ENCODE data around the gene TSPAN7. TPM values are rescaled to one million over a fixed set of nuclear protein-coding genes. Genes with fewer than 3 reads are reported as not detected.

The TSPAN7 gene
- total RNA-seq (2022) (not detected in 2 replicates), Bru-seq, nascent RNA (not detected), BruChase-seq, experiment 1, labeled RNA remaining after a 6-hour chase (percentile 25 among the genes with signal in this experiment), BruChase-seq, experiment 2, labeled RNA remaining after a 2-hour chase (percentile 34 among the genes with signal in this experiment)
- long read RNA-seq, partial matches to known transcripts, result 0 of 1 reads
- long read RNA-seq, other reads (novel, unspliced or antisense), result 0 of 1 reads

GRCh38 chrX:38561126-38561868 lies at the start of gene TSPAN7:
TSS of gene TSPAN7 (plus strand) at chrX:38561542. CDS start at chrX:38561547, 5 bp downstream.
- no TSS peak for BruUV-seq (replicated peaks)
- intact Hi-C loops (cut with micrococcal nuclease), result no loop called here
- peak; percentile 53 for DNase-seq (ENCODE audit: unreplicated experiment)
- Mint-ChIP-seq H3K36me3 (ENCODE audit: insufficient read depth, unreplicated experiment) (no peaks in the 10 kb centered on the region), H3K4me1 (ENCODE audit: insufficient read depth, unreplicated experiment) (peaks cover 6% of the 10 kb centered on the region), H3K27me3 (ENCODE audit: insufficient read depth, unreplicated experiment) (peaks cover 23% of the 10 kb centered on the region), H3K4me3 (ENCODE audit: unreplicated experiment) (peak within 1 kb of the TSS; percentile 76), H3K9me3 (ENCODE audit: unreplicated experiment) (no peaks in the 10 kb centered on the region), H3K27ac (ENCODE audit: low read depth, unreplicated experiment) (no peak within 1 kb of the TSS)
- CTCF ChIA-PET, result interaction anchor here (0.6 to 1.0 kb wide), 3 partner anchors 9 to 93 kb away, joined by 3 to 4 read pairs (median 4); no protein-coding TSS in a partner anchor
- POLR2A ChIA-PET, result interaction anchor here (0.7 kb wide), 1 partner anchor 12 kb away, joined by 4 read pairs; no protein-coding TSS in a partner anchor
- TF ChIP-seq CTCF (IDR thresholded peaks at IDR 0.05; ENCODE audit: unreplicated experiment), result no peak

- CTCF ChIA-PET, result interaction anchor here (0.6 kb wide), 1 partner anchor 280 kb away, joined by 3 read pairs; no protein-coding TSS in a partner anchor
These were observed 48.1 kb upstream of the TSPAN7 start for GRCh38 chrX:38513112-38513742.

GRCh38 chrX:38514016-38514854 lies 47.1 kb upstream of the TSPAN7 start:
- BruUV-seq (replicated peaks), result no TSS peak
- no peaks in the 10 kb centered on the region for H3K4me1 Mint-ChIP-seq (ENCODE audit: insufficient read depth, unreplicated experiment)
- no peak for DNase-seq (ENCODE audit: unreplicated experiment)
- POLR2A ChIA-PET, result interaction anchor here (1.2 kb wide), 1 partner anchor 30 kb away, joined by 3 read pairs; no protein-coding TSS in a partner anchor
- intact Hi-C loops (cut with micrococcal nuclease), result no loop called here
- TF ChIP-seq CTCF (IDR thresholded peaks at IDR 0.05; ENCODE audit: unreplicated experiment), result no peak
- H3K4me3 Mint-ChIP-seq (ENCODE audit: unreplicated experiment), result no peak overlapping the region
- CTCF ChIA-PET, result interaction anchor here (0.7 kb wide), 1 partner anchor 22 kb away, joined by 4 read pairs; no protein-coding TSS in a partner anchor
- no peaks in the 10 kb centered on the region for H3K36me3 Mint-ChIP-seq (ENCODE audit: insufficient read depth, unreplicated experiment)
- H3K9me3 Mint-ChIP-seq (ENCODE audit: unreplicated experiment), result no peaks in the 10 kb centered on the region
- peaks cover 32% of the 10 kb centered on the region for H3K27me3 Mint-ChIP-seq (ENCODE audit: insufficient read depth, unreplicated experiment)
- H3K27ac Mint-ChIP-seq (ENCODE audit: low read depth, unreplicated experiment), result no peak overlapping the region

More at GRCh38 chrX:38513112-38513742, 48.1 kb upstream of the TSPAN7 start:
- no peak overlapping the region for H3K4me3 Mint-ChIP-seq (ENCODE audit: unreplicated experiment)
- no peaks in the 10 kb centered on the region for H3K9me3 Mint-ChIP-seq (ENCODE audit: unreplicated experiment)
- intact Hi-C loops (cut with micrococcal nuclease), result no loop called here
- no peaks in the 10 kb centered on the region for H3K36me3 Mint-ChIP-seq (ENCODE audit: insufficient read depth, unreplicated experiment)
- no peaks in the 10 kb centered on the region for H3K4me1 Mint-ChIP-seq (ENCODE audit: insufficient read depth, unreplicated experiment)
- H3K27me3 Mint-ChIP-seq (ENCODE audit: insufficient read depth, unreplicated experiment), result peaks cover 41% of the 10 kb centered on the region
- POLR2A ChIA-PET, result interaction anchor here (1.2 kb wide), 1 partner anchor 29 kb away, joined by 3 read pairs; no protein-coding TSS in a partner anchor
- DNase-seq (ENCODE audit: unreplicated experiment), result peak; percentile 28
- no TSS peak for BruUV-seq (replicated peaks)
- H3K27ac Mint-ChIP-seq (ENCODE audit: low read depth, unreplicated experiment), result no peak overlapping the region
- TF ChIP-seq CTCF (IDR thresholded peaks at IDR 0.05; ENCODE audit: unreplicated experiment), result no peak
